ENCODE measurements around the gene SERGEF.
A peak's percentile ranks its signal among the peaks of the same experiment; 100 is the strongest.

The SERGEF gene

GRCh38 chr11:17760102-17761029 is 252.5 kb downstream of the SERGEF start:
- peak in 1 of 2 experiments; percentile 53 for DNase-seq (ENCODE audit: low read depth in 1 of 2, low spot score in 1 of 2)
- H3K4me3 ChIP-seq (replicated peaks; ENCODE audit: insufficient read depth, low read length), result no peak overlapping the region
- H3K27ac ChIP-seq (replicated peaks), result no peak overlapping the region
- TF ChIP-seq, protein P1, sequence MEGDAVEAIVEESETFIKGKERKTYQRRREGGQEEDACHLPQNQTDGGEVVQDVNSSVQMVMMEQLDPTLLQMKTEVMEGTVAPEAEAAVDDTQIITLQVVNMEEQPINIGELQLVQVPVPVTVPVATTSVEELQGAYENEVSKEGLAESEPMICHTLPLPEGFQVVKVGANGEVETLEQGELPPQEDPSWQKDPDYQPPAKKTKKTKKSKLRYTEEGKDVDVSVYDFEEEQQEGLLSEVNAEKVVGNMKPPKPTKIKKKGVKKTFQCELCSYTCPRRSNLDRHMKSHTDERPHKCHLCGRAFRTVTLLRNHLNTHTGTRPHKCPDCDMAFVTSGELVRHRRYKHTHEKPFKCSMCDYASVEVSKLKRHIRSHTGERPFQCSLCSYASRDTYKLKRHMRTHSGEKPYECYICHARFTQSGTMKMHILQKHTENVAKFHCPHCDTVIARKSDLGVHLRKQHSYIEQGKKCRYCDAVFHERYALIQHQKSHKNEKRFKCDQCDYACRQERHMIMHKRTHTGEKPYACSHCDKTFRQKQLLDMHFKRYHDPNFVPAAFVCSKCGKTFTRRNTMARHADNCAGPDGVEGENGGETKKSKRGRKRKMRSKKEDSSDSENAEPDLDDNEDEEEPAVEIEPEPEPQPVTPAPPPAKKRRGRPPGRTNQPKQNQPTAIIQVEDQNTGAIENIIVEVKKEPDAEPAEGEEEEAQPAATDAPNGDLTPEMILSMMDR (IDR thresholded peaks at IDR 0.05; ENCODE audit: insufficient read depth, low read length), result peak; percentile 51
- TF ChIP-seq SPI1 (IDR thresholded peaks at IDR 0.05; ENCODE audit: borderline replicate concordance, low read depth), result no peak
- TF ChIP-seq, protein P2, sequence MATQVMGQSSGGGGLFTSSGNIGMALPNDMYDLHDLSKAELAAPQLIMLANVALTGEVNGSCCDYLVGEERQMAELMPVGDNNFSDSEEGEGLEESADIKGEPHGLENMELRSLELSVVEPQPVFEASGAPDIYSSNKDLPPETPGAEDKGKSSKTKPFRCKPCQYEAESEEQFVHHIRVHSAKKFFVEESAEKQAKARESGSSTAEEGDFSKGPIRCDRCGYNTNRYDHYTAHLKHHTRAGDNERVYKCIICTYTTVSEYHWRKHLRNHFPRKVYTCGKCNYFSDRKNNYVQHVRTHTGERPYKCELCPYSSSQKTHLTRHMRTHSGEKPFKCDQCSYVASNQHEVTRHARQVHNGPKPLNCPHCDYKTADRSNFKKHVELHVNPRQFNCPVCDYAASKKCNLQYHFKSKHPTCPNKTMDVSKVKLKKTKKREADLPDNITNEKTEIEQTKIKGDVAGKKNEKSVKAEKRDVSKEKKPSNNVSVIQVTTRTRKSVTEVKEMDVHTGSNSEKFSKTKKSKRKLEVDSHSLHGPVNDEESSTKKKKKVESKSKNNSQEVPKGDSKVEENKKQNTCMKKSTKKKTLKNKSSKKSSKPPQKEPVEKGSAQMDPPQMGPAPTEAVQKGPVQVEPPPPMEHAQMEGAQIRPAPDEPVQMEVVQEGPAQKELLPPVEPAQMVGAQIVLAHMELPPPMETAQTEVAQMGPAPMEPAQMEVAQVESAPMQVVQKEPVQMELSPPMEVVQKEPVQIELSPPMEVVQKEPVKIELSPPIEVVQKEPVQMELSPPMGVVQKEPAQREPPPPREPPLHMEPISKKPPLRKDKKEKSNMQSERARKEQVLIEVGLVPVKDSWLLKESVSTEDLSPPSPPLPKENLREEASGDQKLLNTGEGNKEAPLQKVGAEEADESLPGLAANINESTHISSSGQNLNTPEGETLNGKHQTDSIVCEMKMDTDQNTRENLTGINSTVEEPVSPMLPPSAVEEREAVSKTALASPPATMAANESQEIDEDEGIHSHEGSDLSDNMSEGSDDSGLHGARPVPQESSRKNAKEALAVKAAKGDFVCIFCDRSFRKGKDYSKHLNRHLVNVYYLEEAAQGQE (IDR thresholded peaks at IDR 0.05; ENCODE audit: insufficient replicate concordance, low read depth), result no peak
- H3K27me3 ChIP-seq (ENCODE audit: insufficient read depth, poor library complexity, severe bottlenecking), result no peaks in the 10 kb centered on the region

GRCh38 chr11:17755891-17756290 is 257.0 kb downstream of the SERGEF start:
- no peak overlapping the region for H3K4me3 ChIP-seq (replicated peaks; ENCODE audit: insufficient read depth, low read length)
- H3K27ac ChIP-seq (replicated peaks), result no peak overlapping the region
- no peaks in the 10 kb centered on the region for H3K27me3 ChIP-seq (ENCODE audit: insufficient read depth, poor library complexity, severe bottlenecking)
- TF ChIP-seq GABPA (IDR thresholded peaks at IDR 0.05; ENCODE audit: low read depth) (no peak), POLR2AphosphoS5 (IDR thresholded peaks at IDR 0.05; ENCODE audit: low read depth) (no peak), SPI1 (IDR thresholded peaks at IDR 0.05; ENCODE audit: borderline replicate concordance, low read depth) (no peak)
- TF ChIP-seq, protein P1 (IDR thresholded peaks at IDR 0.05; ENCODE audit: insufficient read depth, low read length), result no peak
- TF ChIP-seq, protein P2 (IDR thresholded peaks at IDR 0.05; ENCODE audit: insufficient replicate concordance, low read depth), result no peak
- no peak for DNase-seq (ENCODE audit: low read depth in 1 of 2, low spot score in 1 of 2)

DNA sequence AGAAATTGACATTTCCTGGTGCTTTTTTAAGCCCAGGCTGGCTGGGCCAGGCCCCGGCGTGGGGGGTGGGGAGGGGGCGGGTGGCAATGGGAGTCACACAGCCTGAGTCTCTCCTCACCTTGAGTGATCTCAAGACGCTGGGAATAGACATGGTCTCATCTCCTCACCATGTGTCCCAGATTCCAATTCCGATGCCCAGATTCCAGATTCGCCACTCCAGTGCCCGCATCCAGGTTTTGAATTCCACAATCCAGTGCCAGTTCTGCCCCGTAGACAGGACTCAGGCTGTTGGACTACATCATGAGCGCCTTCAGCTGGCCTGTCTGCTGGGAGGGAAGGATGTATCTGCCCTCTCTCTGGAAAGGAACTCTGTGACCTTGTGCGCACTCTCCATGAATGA is 259.2 kb downstream of the SERGEF start:
- H3K27ac ChIP-seq (replicated peaks), result no peak overlapping the region
- TF ChIP-seq, protein P2 (IDR thresholded peaks at IDR 0.05; ENCODE audit: insufficient replicate concordance, low read depth), result no peak
- TF ChIP-seq POLR2AphosphoS5 (IDR thresholded peaks at IDR 0.05; ENCODE audit: low read depth) (no peak), GABPA (IDR thresholded peaks at IDR 0.05; ENCODE audit: low read depth) (no peak), SPI1 (IDR thresholded peaks at IDR 0.05; ENCODE audit: borderline replicate concordance, low read depth) (no peak)
- TF ChIP-seq, protein P1 (IDR thresholded peaks at IDR 0.05; ENCODE audit: insufficient read depth, low read length), result no peak

More for the DNA sequence above, 259.2 kb downstream of the SERGEF start:
- DNase-seq (ENCODE audit: low read depth in 1 of 2, low spot score in 1 of 2), result no peak
- Histone ChIP-seq H3K4me3 (replicated peaks; ENCODE audit: insufficient read depth, low read length) (no peak overlapping the region), H3K27me3 (ENCODE audit: insufficient read depth, poor library complexity, severe bottlenecking) (no peaks in the 10 kb centered on the region)

Data from HL-60 (cell line).